ENCODE measurements around the gene ATXN7L1. TPM values are rescaled to one million over a fixed set of nuclear protein-coding genes. Genes with fewer than 3 reads are reported as not detected.

Gene ATXN7L1
- total RNA-seq, 1 donor from 2014 or later, result 2.3 TPM

DNA sequence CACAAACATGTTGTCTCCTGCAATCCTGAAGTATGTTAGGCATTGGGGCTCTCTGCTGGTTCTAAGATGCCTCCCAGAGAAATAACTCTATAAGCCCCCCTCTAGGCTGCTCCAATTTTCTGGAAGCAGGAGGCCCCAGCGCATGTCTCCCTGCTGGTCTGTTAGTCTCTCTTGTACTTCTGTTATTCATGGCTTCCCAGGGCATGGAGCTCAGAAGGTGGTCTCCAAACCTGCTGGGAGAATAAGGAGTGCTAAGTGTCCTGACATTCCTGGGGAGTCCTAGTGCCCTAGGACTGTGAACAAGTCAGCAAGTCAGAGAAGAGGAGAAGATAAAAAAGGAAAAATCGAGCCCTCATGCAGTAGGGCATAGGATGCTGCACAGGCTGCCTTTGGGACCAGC is 224.6 kb downstream of the ATXN7L1 start:
- DNase-seq (ENCODE audit: low read depth), result no peak
- TF ChIP-seq, protein P1, sequence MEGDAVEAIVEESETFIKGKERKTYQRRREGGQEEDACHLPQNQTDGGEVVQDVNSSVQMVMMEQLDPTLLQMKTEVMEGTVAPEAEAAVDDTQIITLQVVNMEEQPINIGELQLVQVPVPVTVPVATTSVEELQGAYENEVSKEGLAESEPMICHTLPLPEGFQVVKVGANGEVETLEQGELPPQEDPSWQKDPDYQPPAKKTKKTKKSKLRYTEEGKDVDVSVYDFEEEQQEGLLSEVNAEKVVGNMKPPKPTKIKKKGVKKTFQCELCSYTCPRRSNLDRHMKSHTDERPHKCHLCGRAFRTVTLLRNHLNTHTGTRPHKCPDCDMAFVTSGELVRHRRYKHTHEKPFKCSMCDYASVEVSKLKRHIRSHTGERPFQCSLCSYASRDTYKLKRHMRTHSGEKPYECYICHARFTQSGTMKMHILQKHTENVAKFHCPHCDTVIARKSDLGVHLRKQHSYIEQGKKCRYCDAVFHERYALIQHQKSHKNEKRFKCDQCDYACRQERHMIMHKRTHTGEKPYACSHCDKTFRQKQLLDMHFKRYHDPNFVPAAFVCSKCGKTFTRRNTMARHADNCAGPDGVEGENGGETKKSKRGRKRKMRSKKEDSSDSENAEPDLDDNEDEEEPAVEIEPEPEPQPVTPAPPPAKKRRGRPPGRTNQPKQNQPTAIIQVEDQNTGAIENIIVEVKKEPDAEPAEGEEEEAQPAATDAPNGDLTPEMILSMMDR (conservative IDR thresholded peaks at IDR 0.05; ENCODE audit: low read depth, low read length), result no peak
- no peak overlapping the region for H3K4me3 ChIP-seq (ENCODE audit: low read depth, low read length)

DNA sequence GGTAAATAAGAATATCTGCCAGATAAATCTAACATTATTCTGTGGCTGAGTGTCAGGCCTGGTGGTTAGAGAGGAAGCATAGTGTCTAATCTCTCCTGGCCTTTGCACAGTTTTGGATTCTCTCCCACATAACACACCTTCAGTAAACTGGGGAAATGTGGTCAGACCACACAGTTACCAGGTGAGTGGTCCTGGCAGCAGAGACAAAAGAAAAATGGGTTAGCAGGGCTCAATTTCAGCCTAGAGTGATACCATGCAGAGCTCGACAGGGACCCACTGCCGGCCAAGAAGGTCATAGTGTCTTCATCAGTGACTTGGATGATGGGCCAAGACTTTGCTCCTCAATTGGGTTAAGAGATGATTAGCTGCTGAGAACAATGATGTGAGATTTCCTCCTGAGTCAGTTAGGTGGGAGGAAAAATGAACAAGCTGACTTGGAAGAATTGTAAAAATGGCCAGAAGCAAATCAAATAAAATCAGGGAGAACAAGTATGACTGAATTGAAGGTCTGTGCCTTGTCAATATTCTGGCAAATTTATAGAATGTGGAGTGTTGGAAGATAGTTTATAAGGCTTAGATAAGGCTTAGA is 225.9 kb downstream of the ATXN7L1 start:
- no peak overlapping the region for H3K4me3 ChIP-seq (ENCODE audit: low read depth, low read length)
- DNase-seq (ENCODE audit: low read depth), result no peak
- TF ChIP-seq, protein P1 (conservative IDR thresholded peaks at IDR 0.05; ENCODE audit: low read depth, low read length), result no peak

DNA sequence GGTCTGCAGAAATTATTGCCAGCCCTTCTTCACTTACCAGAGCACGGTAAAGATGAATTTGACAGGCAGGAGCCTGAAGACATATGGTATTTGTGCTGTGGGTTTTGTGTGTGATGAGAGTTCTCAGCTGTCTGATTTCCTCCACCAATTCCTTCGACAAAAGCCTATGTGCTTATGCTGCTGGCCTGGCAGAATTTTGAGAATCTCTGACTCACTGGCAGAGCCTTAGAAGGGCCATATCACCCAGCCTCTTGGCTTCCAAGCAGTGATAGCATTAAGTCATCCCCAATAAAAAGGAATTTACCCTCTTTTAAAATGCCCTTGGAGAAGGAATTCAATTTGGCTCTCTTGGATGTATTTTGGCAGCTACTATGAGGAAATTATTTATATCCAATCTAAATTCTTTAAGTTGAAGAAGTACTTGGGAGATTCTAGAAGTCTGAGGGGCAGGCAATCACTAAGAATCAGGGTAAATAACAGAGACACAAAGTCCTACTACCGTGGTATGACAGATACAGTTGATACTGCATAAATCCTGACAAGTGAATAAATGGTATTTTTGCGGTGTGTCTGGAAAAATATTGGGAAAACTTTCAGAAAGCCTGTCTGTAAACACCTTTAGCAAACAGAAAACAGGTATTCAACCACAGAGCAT is 226.5 kb downstream of the ATXN7L1 start:
- no peak overlapping the region for H3K4me3 ChIP-seq (ENCODE audit: low read depth, low read length)
- TF ChIP-seq, protein P1 (conservative IDR thresholded peaks at IDR 0.05; ENCODE audit: low read depth, low read length), result no peak
- DNase-seq (ENCODE audit: low read depth), result no peak

DNA sequence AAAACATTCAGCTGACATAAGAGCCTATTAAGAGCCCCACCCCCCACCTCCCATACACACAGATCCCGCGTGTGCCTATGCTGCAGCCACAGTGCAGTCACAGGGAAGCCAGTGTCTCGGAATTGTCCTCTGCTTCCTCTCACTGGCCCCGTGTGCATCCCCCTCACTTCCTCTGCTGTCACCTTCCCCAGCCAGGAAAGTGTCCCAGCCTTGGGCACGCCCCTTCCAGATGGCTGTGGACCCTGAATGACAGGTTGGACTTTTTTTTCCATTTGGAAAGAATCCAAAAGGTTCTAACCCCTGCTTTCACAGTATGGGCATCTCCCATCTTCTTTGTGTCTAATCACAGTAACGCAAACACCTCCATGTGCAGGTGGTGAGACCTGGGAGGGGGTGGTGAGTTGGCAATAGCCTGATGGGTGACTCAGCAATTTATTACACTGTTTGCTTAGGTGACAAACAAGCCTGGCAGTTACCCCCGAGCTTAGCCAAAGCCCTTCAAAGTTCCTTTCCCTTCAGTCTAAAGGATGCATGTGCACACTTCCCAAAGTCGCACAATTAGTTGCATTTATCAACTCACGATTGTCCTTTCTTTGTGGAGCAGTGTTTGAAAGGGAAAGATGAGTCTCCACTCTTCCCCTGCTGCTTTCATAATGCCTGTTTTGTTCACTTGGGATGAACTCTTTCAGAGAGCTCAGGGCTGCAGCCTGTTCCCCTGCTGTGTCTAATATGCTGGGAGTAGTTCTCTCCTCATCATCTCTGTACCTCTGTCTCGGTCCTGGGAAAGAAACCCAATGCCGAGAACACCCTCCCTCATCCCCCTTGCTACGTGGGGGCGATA is 227.6 kb downstream of the ATXN7L1 start:
- TF ChIP-seq, protein P1 (conservative IDR thresholded peaks at IDR 0.05; ENCODE audit: low read depth, low read length), result no peak
- no peak overlapping the region for H3K4me3 ChIP-seq (ENCODE audit: low read depth, low read length)
- no peak for DNase-seq (ENCODE audit: low read depth)

DNA sequence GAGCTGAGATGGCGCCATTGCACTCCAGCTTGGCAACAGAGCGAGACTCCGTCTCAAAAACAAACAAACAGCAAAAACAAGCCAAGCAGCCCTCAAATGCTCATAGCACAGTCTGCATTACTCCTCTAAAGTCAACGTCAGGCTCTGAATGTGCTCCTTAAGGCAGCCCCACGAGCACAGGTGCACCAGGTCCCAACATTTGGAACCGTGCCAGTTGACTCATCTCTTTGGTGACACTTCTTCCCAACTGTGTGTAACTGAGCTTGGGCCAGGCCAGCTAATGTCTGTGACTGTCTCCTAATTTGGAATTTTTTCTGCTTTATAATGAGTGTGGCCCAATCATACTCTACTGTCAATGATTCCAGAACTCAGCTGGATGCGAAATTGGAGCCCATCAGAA is 228.8 kb downstream of the ATXN7L1 start:
- TF ChIP-seq, protein P1 (conservative IDR thresholded peaks at IDR 0.05; ENCODE audit: low read depth, low read length), result no peak
- DNase-seq (ENCODE audit: low read depth), result no peak
- no peak overlapping the region for H3K4me3 ChIP-seq (ENCODE audit: low read depth, low read length)

DNA sequence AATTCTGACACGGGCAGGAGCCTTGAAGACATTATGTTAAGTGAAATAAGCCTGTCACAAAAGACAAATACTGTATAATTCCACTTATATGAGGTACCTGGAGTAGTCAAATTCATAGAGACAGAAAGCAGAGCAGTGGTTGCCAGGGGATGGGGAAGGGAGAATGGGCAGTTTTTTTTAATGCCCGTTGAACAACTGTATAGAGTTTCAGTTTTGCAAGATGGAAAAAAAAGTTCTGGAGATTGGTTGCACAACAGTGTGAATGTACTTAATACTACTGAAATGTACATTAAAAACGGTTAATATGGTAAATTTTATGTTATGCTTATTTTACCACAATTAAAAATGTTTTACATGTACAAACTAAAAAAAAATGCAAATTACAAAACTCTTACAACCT is 231.5 kb downstream of the ATXN7L1 start:
- DNase-seq (ENCODE audit: low read depth), result no peak
- no peak overlapping the region for H3K4me3 ChIP-seq (ENCODE audit: low read depth, low read length)
- TF ChIP-seq, protein P1 (conservative IDR thresholded peaks at IDR 0.05; ENCODE audit: low read depth, low read length), result no peak

Data from epithelial cell of proximal tubule (primary cell).